ENCODE results near the gene TUBA4B.
"Not testable (repeated sequence)": the region's sequence is repeated elsewhere in the genome, so short reads cannot be mapped to it uniquely, and the experiment has no call there.

TUBA4B gene

DNA sequence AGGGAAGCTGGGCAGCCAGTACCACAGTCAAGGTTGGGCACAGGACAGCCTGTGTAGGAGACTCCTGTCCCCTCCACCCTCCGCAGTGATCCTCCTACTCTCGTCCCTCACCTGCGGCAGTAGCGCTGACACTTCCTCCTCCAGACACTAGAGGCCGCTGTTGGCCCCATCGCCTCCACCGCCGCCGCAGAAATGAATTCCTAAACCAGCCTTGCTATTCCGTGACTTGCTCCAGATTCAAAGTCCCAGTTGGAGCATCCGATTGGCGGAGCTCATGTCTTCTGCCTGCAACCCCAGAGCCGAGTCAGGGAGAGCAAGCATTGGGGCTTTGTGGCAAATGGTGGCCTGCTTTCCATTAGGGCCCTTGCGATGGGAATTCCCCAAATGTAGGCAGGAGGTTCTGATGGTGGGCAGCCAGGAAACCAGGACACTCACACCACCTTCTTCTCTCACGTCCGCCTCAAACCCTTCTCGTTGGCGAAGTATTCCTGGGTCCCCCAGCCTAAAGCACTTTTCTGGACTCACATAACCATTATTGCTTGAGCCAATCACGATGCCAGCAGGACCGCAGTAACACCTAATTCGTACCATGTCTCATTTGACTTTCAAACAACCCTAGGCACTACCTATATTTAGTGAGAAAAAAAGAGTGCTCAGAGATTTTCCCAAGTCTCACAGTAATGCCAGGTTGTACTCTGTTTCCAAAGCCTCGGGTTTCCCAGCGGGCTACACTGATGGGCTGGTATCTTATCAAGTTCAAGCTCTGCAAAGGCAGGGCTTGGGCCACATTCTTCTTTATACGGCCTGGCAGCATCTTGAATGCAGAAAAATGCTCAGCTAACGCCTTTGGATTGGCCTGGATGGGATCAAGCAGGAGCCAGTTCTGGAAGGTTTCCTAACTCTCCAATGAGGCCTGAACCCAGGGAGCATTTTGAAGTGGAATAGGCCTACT is 24.9 kb downstream of the TUBA4B start:
- DNase-seq: peak; percentile 42 to 80

DNA sequence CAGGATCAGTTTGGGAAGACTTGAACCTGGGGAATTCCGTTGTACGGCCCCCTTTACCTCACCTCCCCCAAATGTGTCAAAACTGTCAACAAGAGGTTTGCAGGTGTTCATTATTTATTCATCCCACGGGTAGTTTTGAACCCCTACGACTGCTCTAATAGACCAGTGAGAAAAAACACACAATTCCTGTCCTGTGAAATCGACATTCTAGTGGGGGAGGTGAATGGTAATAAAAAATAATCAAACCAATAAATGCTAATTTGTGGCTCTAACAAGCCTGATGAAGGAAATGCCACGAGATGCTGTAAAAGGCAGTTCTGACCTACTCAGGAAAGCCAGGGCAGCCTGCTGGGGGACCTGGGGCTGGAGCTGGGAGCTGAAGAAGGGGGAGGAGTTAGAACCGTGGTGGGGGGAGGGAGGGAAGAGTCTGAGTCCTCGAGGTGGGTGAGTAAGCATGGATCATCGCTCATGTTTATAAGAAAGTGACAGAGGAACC is 25.7 kb downstream of the TUBA4B start:
- DNase-seq: no peak

GRCh38 chr2:219279151-219279915 is 26.3 kb downstream of the TUBA4B start, which contains the start of gene DNAJB2:
Gene DNAJB2 (plus strand): TSS chr2:219279366. CDS start chr2:219279834, 468 bp downstream.
- DNase-seq: peak; percentile 98 to 99

- no peak for DNase-seq
Observed at GRCh38 chr2:219279916-219280516, 27.0 kb downstream of the TUBA4B start.

GRCh38 chr2:219280651-219281050 is 27.6 kb downstream of the TUBA4B start:
- DNase-seq: no peak

GRCh38 chr2:219281588-219281987 is 28.5 kb downstream of the TUBA4B start:
- DNase-seq: no peak

GRCh38 chr2:219282375-219282774 is 29.3 kb downstream of the TUBA4B start:
- no peak for DNase-seq

DNA sequence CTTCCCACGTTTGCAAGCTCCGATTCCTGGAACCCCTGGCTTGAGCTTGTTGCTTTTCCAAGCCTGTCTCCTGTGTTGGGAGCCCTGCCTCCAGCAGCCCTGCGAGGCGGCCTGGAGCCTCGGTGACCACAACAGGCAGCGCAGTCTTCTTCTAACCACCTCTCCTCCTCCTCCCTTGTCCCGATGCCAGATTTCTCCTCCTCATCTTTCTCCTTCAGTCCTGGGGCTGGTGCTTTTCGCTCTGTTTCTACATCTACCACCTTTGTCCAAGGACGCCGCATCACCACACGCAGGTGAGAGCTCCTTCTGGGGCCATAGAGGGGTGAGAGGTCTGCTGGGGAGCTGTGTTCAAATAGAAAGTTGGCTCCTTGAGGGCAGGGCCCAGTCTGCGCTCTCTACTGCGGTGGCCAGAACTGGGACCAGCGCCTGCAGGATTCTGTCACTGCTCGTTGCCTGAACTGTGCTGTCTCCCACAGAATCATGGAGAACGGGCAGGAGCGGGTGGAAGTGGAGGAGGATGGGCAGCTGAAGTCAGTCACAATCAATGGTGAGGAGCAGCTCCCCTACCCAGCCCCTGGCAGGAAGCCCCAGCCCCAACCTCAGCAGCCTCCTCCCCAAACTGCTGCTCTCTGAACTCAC is 30.0 kb downstream of the TUBA4B start:
- DNase-seq: no peak

DNA sequence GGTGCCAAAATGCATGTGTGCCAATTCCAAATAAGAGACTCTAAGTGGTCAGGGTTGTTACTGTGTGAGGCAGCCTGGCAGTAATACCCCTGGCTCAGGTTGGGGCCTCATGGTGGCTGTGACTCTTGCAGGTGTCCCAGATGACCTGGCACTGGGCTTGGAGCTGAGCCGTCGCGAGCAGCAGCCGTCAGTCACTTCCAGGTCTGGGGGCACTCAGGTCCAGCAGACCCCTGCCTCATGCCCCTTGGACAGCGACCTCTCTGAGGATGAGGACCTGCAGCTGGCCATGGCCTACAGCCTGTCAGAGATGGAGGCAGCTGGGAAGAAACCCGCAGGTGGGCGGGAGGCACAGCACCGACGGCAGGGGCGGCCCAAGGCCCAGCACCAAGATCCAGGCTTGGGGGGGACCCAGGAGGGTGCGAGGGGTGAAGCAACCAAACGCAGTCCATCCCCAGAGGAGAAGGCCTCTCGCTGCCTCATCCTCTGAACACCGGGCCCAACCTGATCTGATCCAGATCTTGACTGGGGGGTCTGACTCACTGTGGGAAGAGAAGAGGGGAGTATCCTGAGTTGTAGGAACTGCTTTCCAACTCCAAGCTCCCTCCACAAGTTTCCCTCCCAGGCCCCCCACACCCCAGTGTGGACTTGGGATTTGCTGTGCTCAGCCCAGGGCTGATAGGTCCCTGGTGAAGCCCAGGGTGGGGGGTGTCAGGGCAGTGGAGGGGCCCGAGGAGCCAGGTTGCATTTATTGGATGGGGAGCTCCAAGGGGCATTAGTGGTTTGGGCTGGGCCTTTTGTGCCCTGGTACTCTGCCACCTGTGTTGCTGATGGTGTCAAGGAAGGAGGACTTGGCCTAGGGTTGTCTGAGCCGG is 31.7 kb downstream of the TUBA4B start:
- no peak for DNase-seq

DNA sequence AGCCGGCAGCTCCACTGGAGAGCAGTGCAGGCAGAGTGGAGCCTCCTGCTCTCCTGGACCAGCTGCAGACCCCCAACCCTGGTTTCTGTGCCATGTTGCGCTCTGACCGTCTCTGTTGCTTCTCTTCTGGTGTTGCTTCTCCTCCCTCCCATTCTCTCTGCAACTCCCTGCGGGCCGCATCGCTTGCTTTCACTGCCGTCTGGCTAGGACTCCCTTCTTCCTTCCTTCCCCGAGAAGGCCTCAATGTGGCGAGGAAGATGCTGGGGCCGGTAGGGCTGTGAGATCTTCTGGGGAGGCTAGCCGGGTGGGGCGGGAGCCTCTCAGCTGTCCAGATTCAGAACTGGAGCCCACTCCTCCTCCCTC is 32.3 kb downstream of the TUBA4B start:
- DNase-seq: no peak

GRCh38 chr2:219285894-219286425 is 32.9 kb downstream of the TUBA4B start:
- DNase-seq: no peak

DNA sequence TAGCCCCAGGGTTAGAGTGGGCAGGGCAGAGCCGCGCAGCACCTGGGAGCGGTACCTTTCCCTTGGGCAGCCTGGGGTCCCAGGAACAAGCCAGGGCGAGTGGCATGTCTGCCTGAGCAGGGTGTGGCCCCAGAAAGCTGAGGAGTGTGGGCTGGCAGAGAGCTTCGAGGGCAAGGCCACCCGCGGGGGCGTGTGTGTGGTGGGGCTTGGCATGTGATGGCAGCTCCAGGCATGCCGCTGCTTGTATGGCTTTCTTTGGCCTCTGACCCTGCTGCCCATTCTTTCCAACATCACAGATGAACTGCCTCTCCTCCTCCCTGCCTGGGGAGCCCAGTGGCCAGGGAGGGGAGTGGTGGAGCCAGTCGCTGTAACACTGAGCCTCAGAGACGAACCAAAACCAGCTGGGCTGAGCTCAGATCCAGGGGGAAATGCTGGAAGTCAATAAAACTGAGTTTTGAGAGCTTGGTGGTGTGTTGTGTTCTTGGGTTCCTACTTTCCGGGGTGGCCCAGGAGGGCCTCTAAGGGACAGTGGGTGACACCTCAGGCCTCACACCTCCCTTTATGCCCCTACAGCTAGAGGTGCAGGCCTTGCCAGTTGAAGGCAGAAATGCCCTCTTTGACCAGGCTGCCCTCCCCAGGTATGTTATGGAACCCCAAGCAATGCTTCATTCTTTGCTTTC is 33.5 kb downstream of the TUBA4B start:
- no peak for DNase-seq

DNA sequence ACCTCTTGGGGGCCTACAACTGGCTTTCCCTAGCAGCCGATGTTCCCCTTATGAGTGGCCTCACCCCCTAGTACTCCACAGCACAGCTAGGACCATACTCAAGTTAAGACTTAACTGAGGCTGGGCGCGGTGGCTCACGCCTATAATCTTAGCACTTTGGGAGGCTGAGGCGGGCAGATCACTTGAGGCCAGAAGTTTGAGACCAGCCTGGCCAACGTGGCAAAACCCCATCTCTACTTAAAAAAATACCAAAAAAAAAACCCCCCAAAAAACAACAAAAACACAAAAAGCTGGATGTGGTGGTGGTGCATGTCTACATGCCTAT is 34.0 kb downstream of the TUBA4B start:
- DNase-seq: not testable (repeated sequence)

- DNase-seq: no peak
Observed at GRCh38 chr2:219287580-219288265, 34.7 kb downstream of the TUBA4B start.

DNA sequence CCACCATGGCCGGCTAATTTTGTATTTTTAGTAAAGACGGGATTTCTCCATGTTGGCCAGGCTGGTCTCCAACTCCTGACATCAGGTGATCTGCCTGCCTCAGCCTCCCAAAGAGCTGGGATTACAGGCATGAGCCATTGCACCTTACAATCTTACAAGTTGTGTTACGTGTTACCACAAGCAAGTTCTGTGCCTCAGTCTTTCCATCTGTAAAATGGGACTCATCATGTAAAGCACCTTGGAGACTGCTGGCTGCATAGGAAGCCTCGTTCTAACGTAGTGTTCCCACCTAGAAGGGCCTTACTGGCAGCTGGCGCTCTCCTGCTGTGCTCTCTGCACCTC is 36.1 kb downstream of the TUBA4B start:
- DNase-seq: no peak

DNA sequence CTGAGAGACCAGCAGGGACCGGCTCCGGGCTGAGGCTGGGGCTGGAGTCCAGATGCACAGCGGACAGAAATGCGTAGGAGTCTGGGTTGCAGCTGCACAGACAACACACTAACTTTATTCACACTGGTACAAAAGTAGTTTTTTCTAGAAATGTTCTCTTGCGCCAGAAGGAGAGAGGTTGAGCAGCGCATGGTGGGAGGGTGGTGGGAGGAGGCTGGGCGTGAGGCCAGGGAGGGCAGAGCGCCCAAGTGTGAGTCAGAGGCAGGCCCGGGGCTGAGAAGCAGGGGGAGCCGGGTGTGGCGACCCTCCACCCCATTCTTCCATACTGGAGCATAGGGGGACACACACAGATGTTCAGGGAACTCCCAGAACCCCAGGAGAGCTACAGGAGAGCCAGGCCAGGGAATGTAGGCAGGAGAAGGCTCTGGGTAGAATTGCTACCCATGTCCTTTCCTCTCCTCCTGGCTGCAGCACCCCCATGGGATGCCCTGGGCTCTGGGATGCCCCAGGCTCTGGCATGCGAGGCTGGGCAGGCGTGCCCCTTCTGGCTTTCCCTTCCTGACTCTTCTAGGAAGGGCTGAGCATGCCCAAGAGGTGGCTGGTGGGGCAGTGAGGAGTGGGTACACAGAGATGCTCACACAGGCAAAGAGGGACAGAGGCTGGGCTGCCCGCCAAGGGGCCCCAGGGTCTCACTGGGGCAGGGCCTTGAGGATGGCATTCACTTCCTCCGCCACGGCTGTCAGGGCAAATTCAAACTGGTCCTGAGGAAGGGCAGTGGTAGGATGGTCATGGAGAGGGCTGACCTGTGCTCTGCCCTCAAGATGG is 36.7 kb downstream of the TUBA4B start:
- no peak for DNase-seq

- no peak for DNase-seq
Observed at GRCh38 chr2:219290381-219291171, 37.5 kb downstream of the TUBA4B start.

GRCh38 chr2:219291394-219291793 is 38.4 kb downstream of the TUBA4B start:
- no peak for DNase-seq
